ENCODE results near the gene MED1.

MED1 gene

GRCh38 chr17:39364236-39365025 lies 86.6 kb downstream of the MED1 start:
- peak; percentile 24 for DNase-seq (ENCODE audit: low spot score)

GRCh38 chr17:39361064-39361463 lies 90.0 kb downstream of the MED1 start:
- no peak for DNase-seq (ENCODE audit: low spot score)

- no peak for DNase-seq (ENCODE audit: low spot score)
These were observed 90.5 kb downstream of the MED1 start for GRCh38 chr17:39360537-39360936.

GRCh38 chr17:39359994-39360393 lies 91.1 kb downstream of the MED1 start:
- DNase-seq (ENCODE audit: low spot score), result no peak

GRCh38 chr17:39357986-39358385 lies 93.1 kb downstream of the MED1 start:
- DNase-seq (ENCODE audit: low spot score), result no peak

GRCh38 chr17:39357488-39357887 lies 93.6 kb downstream of the MED1 start:
- no peak for DNase-seq (ENCODE audit: low spot score)

Data from GM03348 (cell line).